Fibroblast of the conjunctiva (primary cell): ENCODE measurements around the gene FGF14.
"Not testable (repeated sequence)": the region's sequence is repeated elsewhere in the genome, so short reads cannot be mapped to it uniquely, and the experiment has no call there.

Source experiments
- DNase-seq: peaks from one replicate; pipeline ENCODE4 v3.0.0-alpha.2; 2010; ENCODE audit warnings: low read depth

Gene FGF14

DNA sequence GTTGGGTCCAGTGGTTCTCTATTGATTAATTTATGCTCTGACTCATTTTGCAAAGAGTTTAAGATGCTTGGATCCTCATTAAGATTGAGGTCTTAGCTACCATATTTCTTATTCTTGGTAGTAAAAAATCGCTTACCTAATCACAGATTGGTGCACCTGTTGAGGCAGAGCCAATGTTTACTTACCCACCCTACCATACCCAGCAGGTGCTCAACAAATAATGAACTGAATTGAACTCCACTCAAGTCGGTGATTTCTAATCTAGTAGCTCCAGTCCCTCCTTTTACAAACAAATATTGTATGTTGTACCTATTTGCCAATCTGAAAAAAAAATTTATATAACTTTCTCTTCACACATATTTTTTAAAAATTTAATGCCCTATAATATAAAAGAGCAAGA lies 361.0 kb downstream of the FGF14 start:
- no peak for DNase-seq

DNA sequence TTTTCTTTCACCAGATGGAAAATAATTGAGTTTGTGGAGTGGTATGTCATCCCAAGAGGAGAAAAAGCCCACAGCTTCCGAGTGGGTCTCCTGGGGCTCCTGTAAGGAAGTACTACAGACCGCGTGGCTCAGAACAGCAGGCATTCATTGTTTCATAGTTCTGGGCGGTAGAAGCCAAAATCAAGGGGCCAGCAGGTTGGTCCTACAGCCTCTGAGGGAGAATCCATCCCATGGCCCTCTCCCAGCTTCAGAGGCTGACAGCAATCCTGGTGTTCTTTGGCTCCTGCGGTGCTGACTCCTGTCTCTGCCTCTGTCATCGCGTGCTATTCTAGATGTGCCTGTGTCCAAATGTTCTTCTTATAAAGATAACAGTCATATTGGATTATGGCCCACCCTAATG lies 362.6 kb downstream of the FGF14 start:
- no peak for DNase-seq

DNA sequence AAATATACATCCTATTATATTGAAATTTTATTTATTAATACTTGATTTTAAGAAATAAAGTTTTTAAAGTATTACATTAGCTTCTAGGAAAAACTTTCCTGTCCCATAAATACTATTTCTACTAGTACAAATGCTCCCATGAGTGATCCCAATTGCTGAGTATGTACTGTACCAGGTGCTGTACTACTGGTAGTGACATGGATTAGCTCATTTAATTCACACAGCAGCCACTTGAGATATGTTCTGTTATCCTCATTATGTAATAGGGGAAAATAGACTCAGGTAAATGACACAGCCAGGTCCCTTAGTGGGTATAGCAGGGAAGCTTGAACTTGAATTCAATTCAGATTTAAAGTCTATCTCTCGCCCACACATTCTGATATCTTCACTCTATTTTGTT lies 363.1 kb downstream of the FGF14 start:
- DNase-seq = no peak

DNA sequence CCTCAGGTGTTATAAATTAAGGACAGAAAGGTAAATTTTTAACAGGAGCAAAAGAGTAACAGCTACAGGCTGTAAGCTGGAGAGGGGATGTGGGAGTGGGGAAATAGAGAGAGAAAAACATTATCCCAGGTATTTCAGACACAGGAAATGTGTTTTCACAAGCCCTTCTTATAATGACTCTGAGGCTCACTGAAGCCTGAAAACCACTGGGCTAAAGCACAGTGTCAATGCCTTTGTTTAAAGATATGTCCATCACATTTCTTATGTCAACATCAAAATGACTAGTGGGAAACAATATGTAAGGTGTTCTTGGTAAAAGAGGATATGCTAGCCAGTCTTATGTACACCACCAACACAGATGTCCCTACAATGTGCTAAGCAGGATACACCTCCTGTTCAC lies 365.9 kb downstream of the FGF14 start:
- no peak for DNase-seq

DNA sequence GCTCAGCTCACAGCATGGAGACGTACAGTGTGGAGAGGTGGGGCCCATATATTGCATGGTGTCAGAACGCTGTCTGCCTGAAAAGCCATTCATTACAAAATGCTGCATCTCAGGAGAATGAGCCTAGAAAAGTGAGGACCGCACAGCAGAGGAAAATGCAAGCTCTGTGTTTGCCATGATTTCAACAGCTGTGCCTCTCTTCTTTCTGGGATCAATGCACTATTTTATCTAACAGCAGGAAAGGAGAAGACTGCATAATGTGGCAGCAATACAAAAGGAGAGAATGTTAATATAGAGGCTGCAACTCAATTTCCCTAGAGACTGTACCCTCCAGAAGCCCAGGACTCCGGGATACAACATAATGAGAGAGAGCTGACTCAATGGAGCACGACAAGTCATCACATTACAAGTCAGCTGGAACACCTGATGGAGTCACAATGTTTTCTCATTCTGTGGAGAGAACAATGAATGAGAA lies 368.0 kb downstream of the FGF14 start:
- no peak for DNase-seq

DNA sequence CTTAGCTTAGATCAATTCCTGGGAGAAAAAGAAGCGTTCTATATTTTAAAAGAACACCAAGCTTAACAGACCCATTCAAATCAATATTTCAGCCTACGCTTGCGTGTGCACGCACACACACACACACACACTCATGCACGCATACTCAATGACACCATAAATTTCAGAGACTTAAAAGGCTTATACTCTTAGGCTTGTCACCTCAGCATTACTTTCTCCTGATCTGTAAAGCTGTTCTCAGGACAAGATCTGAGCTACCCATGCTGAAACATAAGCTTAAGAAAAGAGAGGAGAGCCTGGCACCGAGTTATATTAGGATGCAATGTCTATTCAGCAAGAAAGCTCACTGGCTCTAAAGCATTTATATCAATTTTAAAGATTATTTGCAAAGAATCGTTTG lies 368.5 kb downstream of the FGF14 start:
- no peak for DNase-seq

DNA sequence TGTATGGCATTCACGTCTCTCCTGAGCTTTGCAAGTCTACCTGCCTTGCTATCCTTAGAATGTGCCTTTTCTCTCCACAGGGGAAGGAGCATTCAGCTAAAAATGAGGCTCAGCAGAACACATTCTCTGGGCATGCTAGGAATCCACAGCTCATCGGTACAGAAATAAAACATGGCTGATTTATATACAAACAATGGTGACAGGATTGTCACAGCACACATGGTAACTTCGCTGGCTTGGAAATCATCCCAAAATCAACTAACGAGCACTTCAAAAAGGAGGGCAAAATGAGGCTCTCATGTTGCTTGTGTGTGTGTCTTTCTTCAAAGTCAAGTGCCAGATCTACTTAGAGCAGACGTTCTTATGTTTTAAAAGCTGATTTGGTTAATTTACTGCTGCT lies 373.0 kb downstream of the FGF14 start:
- DNase-seq = no peak

DNA sequence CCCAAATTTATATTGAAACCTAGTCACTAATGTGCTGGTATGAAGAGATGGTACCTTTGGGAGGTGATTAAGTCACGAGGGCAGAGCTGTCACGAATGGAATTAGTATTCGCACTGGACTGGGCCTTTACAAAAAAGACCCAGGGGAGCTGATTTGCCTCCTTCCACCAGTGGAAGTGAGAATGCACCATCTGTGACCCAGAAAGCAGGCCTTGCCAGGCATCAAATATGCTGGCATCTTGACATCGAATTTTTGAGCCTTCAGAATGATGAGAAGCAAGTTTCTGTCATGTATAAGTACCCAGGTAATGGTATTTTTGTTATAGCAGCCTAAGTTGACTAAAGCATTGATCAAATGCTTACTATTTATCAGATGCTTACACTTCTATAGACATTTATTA lies 373.6 kb downstream of the FGF14 start:
- no peak for DNase-seq

DNA sequence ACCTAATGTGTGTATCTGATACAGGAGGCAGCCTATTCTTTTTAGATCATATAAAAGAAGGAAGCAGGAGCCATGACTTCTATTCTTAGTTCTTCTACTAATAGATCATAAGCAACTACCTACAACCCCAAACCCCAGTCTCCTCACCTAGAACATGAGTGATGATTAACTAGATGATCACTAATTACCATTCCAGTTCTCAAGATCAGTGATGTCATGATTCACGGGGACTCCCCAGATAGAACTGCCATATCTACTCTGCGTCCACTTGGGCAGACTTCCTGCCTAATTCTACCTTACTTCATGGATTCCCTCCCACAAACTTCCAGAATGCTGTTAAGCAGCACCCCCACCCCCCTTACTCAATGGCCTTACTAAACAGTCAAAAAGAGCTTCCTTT lies 380.1 kb downstream of the FGF14 start:
- DNase-seq = no peak

DNA sequence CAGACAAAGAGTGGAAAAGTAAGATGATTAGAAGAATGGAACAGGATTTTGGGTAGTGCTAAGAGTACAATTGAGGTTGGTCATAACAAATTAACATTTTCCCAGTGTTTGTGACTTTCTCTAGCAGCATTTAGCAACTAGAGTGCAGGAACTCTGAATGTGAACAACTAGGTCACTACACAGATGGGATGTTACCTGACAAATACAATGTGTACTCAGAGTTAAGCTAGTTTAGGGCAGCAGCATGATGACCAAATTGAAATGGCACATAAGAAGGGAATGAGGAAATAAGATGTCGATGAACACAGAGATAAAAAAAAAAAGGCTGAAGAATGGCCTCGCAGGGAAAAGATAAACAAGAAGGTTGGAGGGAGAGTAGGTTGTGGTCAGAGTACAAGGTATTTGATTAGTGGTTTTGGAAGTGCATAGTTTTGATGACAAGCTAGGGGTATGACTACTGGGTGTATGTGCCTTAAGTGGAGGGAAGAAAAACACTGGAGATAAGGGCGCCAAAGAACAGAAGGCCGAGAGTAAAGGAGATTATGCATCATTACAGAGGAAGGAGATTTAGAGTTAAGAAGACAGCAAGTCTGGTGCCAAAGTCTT lies 381.1 kb downstream of the FGF14 start:
- DNase-seq = no peak

DNA sequence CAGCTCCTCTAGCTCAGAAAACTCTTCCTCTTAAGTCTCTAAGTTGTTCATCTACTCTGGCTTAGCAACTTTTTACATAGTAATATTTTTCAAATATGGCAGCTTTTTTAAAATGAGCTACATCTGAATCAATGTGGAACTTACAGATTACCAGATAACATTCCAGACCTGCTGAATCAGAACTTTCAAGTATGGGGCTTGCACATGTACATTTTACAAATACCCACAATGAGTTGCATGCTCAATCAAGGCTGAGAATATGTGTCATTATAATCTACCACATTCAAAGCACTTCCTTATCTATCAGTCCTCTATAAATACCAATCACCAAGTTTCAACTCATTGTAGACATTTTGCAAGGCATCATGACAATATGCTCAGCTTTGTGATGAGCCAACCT lies 383.1 kb downstream of the FGF14 start:
- no peak for DNase-seq

DNA sequence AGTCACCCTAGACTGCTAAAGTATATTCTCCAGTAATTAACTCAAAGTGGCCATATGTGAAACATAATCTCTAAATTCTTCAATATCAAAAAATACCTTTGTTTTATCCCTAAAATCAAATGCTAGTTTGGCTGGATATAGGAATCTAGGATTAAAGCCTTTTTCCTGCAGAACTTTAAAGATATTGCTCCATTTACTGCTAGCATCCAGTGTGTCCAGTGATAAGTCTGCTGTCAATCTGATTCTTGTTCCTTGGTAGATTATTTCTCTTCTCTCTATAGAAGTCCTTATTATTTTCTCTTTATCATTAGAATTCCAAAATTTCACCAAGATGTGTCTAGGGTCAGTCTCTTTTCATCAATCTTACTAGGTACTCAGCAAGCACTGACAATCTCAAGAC lies 384.6 kb downstream of the FGF14 start:
- no peak for DNase-seq

DNA sequence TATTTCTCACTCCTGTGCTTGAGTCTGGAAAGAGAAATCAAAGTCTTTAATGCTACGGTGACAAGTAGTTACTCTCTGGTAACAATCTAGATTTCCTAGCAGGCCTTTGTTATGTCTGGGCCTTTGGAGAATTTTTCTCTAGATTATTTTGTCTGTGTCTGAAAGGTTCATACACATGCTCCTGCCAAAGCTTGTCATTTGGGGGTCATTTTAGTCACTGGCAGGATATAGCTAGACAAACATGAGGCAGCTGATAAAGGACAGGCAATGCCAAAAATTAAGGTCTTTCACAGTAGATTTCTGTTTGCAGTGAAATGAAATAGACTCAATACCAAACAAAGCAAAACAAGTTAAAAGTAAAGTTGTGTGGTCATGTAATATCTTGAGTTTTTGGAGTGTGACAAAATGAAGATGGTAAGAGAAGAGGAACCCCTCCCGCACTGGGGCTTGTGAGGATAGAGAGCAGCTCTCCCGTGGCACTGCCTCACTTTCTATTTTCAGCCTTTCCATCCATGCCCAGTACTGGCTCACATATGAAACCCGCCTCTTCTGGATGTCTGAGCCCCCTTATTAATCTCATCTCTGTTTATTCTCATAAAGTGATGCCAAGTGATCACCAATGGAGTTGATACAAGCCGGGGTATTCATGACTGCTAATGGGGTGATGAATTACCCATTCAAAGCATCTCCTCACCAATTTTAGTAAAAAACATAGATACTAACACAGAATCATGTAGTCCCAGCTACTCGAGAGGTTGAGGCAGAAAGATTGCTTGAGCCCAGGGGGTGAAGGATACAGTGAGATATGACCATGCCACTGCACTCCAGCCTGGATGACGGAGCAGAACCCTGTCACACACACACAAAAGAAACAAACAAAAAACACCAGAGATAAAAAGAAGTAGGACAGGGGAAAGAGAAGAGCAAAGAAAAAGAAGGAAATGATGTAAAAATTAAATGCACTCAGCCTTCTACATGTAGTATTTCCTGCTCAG lies 389.3 kb downstream of the FGF14 start:
- DNase-seq = no peak

DNA sequence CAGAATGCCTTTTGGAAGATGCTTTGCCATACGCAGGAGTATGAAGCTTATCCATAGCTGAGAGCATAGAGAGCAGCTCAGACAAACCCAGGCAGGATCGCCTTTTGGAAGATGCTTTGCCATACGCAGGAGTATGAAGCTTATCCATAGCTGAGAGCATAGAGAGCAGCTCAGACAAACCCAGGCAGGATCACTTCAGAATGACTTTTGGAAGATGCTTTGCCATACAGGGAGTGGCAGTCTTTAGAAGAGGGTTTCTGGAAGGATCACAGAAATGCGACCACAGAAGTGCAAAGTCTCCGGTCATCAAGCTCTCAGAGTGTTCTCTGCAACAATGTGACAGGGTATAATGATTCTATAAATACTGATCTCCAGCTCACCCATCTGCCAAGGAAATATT lies 390.4 kb downstream of the FGF14 start:
- DNase-seq = not testable (repeated sequence)

DNA sequence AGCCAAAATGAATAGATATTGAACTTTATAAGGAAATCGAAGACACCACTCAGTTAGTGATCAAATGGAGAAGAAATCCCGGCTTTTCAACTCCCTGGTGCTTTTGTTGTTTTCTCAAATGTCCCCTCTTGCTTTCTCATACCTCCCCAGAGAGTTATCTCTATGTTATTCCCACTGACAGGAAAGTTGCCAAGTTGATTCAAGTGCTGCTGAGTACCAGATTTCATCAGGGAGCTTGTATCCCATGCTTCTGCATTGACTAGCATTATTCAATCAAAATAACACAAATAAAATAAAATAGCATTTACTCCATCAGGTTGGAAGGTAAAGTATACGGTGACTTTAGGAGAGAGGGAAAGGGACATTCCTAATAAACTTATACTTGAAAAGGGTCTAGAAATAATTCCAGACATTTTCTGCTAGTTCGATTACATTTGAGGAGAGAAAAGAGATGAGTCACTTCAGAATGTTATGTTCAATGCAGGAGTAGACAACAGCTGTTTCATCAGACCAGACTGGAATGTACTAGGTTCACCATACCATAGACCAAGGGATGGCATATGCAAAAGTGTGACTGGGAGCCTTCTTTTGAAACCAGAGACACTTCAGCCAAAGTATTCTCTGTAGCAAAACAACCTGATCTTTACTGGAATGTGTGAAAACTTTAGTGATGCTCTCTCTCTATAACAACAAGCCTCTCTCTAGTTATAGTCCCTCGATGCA lies 397.8 kb downstream of the FGF14 start:
- no peak for DNase-seq

DNA sequence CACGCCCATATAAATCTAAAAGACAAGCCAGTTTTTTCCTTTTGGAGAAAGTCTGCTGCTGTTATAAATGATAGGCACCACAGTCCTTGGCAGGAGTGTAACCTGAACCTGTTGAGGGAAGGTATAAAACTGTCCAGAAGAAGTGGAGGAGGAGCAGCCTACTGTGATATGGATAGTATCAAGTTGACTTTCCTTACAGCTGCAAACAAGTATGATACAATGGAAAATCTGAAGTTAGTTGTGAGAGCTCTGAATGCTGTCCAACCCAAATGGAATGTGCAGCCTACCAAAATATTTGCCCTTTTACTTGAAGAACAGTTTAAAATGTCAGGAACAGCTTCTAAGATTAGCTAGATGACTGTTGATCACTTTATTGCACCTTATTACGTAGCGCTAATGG lies 399.6 kb downstream of the FGF14 start:
- no peak for DNase-seq

DNA sequence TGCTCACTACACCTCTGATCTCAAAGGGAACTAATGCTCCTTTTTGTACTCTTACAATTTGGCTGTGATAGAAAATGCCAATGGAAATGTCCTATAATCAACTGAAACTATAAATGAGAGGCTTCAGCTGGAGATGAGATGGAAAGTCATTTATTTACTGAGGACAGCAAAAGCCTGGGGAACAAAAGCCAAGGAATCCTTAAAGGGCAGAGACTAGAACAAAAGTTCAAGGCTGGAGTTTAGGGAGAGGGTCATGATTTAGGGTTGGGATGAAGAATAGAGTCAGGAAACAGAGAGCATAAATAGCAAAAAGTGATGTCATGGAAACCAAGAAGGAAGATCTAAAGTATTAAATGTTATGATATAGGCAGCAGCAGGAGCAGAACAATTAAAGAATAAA lies 401.1 kb downstream of the FGF14 start:
- DNase-seq = no peak

DNA sequence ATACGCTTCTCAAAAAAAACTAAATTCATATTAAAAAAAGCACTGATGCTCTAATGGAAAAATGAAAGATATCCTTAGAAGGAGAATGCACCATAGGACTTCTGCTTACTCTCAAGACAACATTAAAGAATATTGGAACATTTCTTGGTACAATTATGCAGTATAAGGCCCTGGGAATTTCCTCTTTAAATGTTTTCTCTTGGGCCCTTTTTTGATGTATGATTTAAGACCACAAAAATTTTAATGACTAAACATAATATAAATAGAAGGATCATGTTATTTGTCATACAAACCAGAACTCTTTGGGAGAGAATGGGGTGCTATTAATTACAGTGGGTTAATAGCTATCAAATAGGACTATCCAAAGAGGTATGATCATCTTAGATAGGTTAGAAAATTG lies 403.7 kb downstream of the FGF14 start:
- no peak for DNase-seq

DNA sequence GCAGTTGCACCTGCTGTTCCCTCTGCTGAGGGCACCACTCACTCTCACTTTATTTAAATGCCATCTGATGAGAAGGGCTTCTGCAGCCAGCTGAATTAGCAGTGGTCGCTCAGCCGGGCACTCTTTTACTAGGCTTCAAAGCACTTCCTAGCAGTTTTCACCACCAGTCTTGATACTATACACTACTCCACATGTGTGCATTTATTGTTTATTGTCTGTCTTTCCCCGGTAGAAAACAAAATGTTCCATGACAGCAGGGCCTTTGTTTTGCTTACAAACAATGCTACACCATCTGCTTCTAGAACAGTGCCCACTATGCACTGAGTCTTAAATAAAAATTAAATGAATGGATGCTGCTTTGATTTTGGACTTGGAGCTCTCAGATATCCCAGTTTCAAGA lies 404.9 kb downstream of the FGF14 start:
- DNase-seq = no peak

DNA sequence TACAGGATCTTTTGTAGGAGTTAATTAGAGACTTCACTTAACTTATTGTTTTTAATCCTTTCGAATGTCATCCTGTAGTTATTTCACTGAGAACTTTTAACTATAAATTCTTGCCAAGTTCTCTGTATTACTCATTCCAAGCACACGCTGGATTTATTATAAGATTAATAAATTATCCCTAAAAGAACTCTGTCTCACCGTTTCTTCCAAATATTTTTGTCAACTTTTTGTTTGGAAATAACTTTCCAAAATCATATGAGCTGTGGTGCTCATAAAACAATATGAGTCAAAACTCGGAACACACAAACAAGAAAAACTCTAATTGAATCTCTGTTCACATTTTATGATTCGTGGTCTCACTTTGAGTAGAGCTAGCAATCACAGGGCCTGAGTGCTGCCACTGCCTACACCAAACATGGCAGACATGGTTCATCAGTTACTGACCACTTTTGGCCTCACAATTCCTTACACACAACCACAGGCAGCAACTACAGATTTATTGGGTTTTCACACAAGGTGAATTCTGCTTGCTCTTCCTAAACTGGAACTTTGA lies 412.0 kb downstream of the FGF14 start:
- DNase-seq = no peak

DNA sequence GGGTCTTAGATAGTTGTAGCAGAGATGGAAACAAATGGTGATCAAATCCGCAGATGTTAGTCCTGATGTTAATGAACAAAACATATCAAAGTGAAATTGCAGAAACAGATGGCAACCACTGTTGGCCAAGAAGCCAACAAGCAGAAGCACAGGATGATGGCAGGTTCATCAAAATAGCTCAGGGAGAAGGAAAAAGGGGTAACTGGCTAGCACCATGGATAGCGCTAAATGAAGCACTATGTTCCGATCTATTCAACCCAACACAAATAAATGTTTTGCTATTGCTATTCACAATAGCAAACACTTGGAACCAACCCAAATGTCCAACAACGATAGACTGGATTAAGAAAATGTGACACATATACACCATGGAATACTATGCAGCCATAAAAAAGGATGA lies 413.7 kb downstream of the FGF14 start:
- DNase-seq = no peak

DNA sequence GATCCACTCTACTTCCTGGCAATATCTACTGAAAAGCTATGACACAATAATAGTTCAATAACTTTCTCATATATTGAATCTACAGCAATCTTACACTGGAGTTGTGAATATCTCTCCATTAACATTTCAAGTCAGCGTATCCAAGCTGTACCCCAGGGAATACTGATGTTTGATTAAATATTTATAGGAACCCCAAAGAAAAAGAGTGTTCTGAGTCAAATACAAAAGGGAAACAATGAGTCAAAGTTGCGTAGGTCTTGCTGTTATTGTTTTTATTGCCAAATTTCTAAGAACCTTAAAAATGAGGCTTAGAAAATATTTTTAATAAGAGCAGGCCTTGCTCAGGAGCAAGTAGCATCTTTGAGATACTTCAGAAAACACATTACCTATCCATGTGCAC lies 415.5 kb downstream of the FGF14 start:
- DNase-seq = no peak

DNA sequence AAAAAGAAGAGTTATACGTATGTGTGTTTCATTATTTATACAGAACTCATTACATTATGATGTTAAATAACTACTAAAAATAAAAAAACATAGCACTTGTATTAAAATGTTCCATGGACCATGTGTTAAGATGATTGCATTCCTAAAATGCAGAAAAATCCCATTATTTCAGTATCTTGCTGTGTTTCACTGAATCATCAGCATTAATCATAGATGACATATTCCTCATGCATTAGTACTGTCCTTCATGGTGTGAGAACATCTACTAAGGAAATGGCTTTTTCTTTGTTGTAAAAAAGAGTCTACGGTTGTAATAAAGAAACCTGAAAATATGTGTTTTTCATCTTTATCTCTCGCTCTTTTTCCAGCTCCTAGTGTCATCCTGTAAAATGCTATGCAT lies 416.5 kb downstream of the FGF14 start:
- DNase-seq = no peak
